Activated naive CD8-positive, alpha-beta T cell treated with anti-CD3 and anti-CD28 coated beads, Interleukin-2, amount 50 U/mL, for 24 hours (primary cell): ENCODE measurements around the gene EEF1AKMT1.
A peak's percentile ranks its signal among the peaks of the same experiment; 100 is the strongest.
"Not testable (repeated sequence)": the region's sequence is repeated elsewhere in the genome, so short reads cannot be mapped to it uniquely, and the experiment has no call there.

Source experiments
- ATAC-seq: fragments of 150-1000 bp; cut with Tn5 transposase; one replicate; pipeline ENCODE4 v1.10.0; 2021
- DNase-seq: peaks from one replicate; pipeline ENCODE4 v3.0.0; 2021
- H3K27ac Mint-ChIP-seq: one replicate; pipeline ENCODE4 v1.8.0; 2021; ENCODE audit warnings: mild to moderate bottlenecking, mixed read lengths
- H3K27me3 Mint-ChIP-seq: one replicate; pipeline ENCODE4 v1.8.0; 2021; ENCODE audit warnings: mixed read lengths
- H3K36me3 Mint-ChIP-seq: one replicate; pipeline ENCODE4 v1.8.0; 2021; ENCODE audit warnings: low read depth, mixed read lengths
- H3K4me1 Mint-ChIP-seq: one replicate; pipeline ENCODE4 v1.8.0; 2021; ENCODE audit warnings: mixed read lengths
- H3K4me3 Mint-ChIP-seq: one replicate; pipeline ENCODE4 v1.8.0; 2021; ENCODE audit warnings: mild to moderate bottlenecking, moderate library complexity, mixed read lengths
- H3K9me3 Mint-ChIP-seq: one replicate; pipeline ENCODE4 v1.8.0; 2021; ENCODE audit warnings: mixed read lengths

The EEF1AKMT1 gene

GRCh38 chr13:20760872-20761271, 12.9 kb downstream of the EEF1AKMT1 start:
- peaks cover 15% of the 10 kb centered on the region for H3K36me3 Mint-ChIP-seq
- H3K27ac Mint-ChIP-seq, result no peak overlapping the region
- H3K4me3 Mint-ChIP-seq, result no peak overlapping the region
- H3K27me3 Mint-ChIP-seq, result no peaks in the 10 kb centered on the region
- H3K4me1 Mint-ChIP-seq, result no peaks in the 10 kb centered on the region
- DNase-seq (no peak), ATAC-seq (no peak)
- H3K9me3 Mint-ChIP-seq, result peaks cover 4% of the 10 kb centered on the region

- no peak for DNase-seq
- Mint-ChIP-seq H3K27ac (no peak overlapping the region), H3K9me3 (peaks cover 41% of the 10 kb centered on the region), H3K4me1 (no peaks in the 10 kb centered on the region), H3K4me3 (no peak overlapping the region), H3K36me3 (peaks cover 61% of the 10 kb centered on the region), H3K27me3 (no peaks in the 10 kb centered on the region)
- ATAC-seq, result no peak
These were observed 19.8 kb downstream of the EEF1AKMT1 start for GRCh38 chr13:20754009-20754408.

- Mint-ChIP-seq H3K4me1 (no peaks in the 10 kb centered on the region), H3K4me3 (no peak overlapping the region), H3K27ac (no peak overlapping the region), H3K9me3 (peaks cover 67% of the 10 kb centered on the region), H3K27me3 (no peaks in the 10 kb centered on the region), H3K36me3 (peaks cover 61% of the 10 kb centered on the region)
- ATAC-seq (no peak), DNase-seq (no peak)
These were observed 24.4 kb downstream of the EEF1AKMT1 start for GRCh38 chr13:20749377-20749776.

- Mint-ChIP-seq H3K9me3 (peaks cover 33% of the 10 kb centered on the region), H3K36me3 (peaks cover 43% of the 10 kb centered on the region)
- H3K4me1 Mint-ChIP-seq, DNase-seq, H3K4me3 Mint-ChIP-seq, H3K27ac Mint-ChIP-seq, ATAC-seq, H3K27me3 Mint-ChIP-seq: not testable (repeated sequence)
These were observed 29.8 kb downstream of the EEF1AKMT1 start for GRCh38 chr13:20743830-20744404.

GRCh38 chr13:20740021-20740420, 33.7 kb downstream of the EEF1AKMT1 start:
- DNase-seq (no peak), ATAC-seq (no peak)
- no peak overlapping the region for H3K27ac Mint-ChIP-seq
- peaks cover 23% of the 10 kb centered on the region for H3K36me3 Mint-ChIP-seq
- no peaks in the 10 kb centered on the region for H3K4me1 Mint-ChIP-seq
- peaks cover 10% of the 10 kb centered on the region for H3K9me3 Mint-ChIP-seq
- no peak overlapping the region for H3K4me3 Mint-ChIP-seq
- H3K27me3 Mint-ChIP-seq, result no peaks in the 10 kb centered on the region

GRCh38 chr13:20738616-20739015, 35.1 kb downstream of the EEF1AKMT1 start:
- Mint-ChIP-seq H3K36me3 (peaks cover 14% of the 10 kb centered on the region), H3K27ac (no peak overlapping the region), H3K9me3 (no peaks in the 10 kb centered on the region), H3K4me3 (no peak overlapping the region), H3K4me1 (no peaks in the 10 kb centered on the region), H3K27me3 (no peaks in the 10 kb centered on the region)
- ATAC-seq (no peak), DNase-seq (no peak)

- ATAC-seq, result no peak
- Mint-ChIP-seq H3K9me3 (no peaks in the 10 kb centered on the region), H3K27me3 (no peaks in the 10 kb centered on the region), H3K4me1 (no peaks in the 10 kb centered on the region), H3K36me3 (peaks cover 10% of the 10 kb centered on the region), H3K27ac (no peak overlapping the region), H3K4me3 (no peak overlapping the region)
- no peak for DNase-seq
These were observed 43.9 kb downstream of the EEF1AKMT1 start for GRCh38 chr13:20729633-20730585.

GRCh38 chr13:20728579-20729311, 45.0 kb downstream of the EEF1AKMT1 start:
- no peaks in the 10 kb centered on the region for H3K27me3 Mint-ChIP-seq
- H3K4me1 Mint-ChIP-seq, result no peaks in the 10 kb centered on the region
- H3K36me3 Mint-ChIP-seq, result peaks cover 10% of the 10 kb centered on the region
- no peaks in the 10 kb centered on the region for H3K9me3 Mint-ChIP-seq
- H3K27ac Mint-ChIP-seq, result no peak overlapping the region
- DNase-seq (no peak), ATAC-seq (no peak)
- no peak overlapping the region for H3K4me3 Mint-ChIP-seq

- Mint-ChIP-seq H3K4me3 (no peak overlapping the region), H3K4me1 (peaks cover 1% of the 10 kb centered on the region), H3K36me3 (peaks cover 10% of the 10 kb centered on the region), H3K27me3 (peaks cover 4% of the 10 kb centered on the region), H3K9me3 (no peaks in the 10 kb centered on the region), H3K27ac (no peak overlapping the region)
- no peak for ATAC-seq
- no peak for DNase-seq
These were observed 45.9 kb downstream of the EEF1AKMT1 start for GRCh38 chr13:20727856-20728255.

- Mint-ChIP-seq H3K9me3 (no peaks in the 10 kb centered on the region), H3K4me1 (peaks cover 14% of the 10 kb centered on the region), H3K27me3 (peaks cover 16% of the 10 kb centered on the region), H3K4me3 (peak overlapping the region; percentile 19), H3K27ac (no peak overlapping the region), H3K36me3 (no peaks in the 10 kb centered on the region)
- ATAC-seq, result peak; percentile 23
- DNase-seq, result peak; percentile 31
These were observed 52.1 kb downstream of the EEF1AKMT1 start for GRCh38 chr13:20721454-20722357.

- H3K27ac Mint-ChIP-seq, result no peak overlapping the region
- H3K9me3 Mint-ChIP-seq, result no peaks in the 10 kb centered on the region
- peaks cover 16% of the 10 kb centered on the region for H3K27me3 Mint-ChIP-seq
- ATAC-seq (no peak), DNase-seq (no peak)
- H3K36me3 Mint-ChIP-seq, result no peaks in the 10 kb centered on the region
- peaks cover 14% of the 10 kb centered on the region for H3K4me1 Mint-ChIP-seq
- H3K4me3 Mint-ChIP-seq, result no peak overlapping the region
These were observed 52.7 kb downstream of the EEF1AKMT1 start for GRCh38 chr13:20721058-20721453.

- no peak for DNase-seq
- no peak overlapping the region for H3K4me3 Mint-ChIP-seq
- H3K9me3 Mint-ChIP-seq, result no peaks in the 10 kb centered on the region
- no peak for ATAC-seq
- peaks cover 14% of the 10 kb centered on the region for H3K4me1 Mint-ChIP-seq
- H3K27ac Mint-ChIP-seq, result no peak overlapping the region
- H3K36me3 Mint-ChIP-seq, result no peaks in the 10 kb centered on the region
- H3K27me3 Mint-ChIP-seq, result peaks cover 16% of the 10 kb centered on the region
These were observed 53.3 kb downstream of the EEF1AKMT1 start for GRCh38 chr13:20720499-20720898.

GRCh38 chr13:20719783-20720182, 54.0 kb downstream of the EEF1AKMT1 start:
- DNase-seq, result no peak
- Mint-ChIP-seq H3K27me3 (peaks cover 16% of the 10 kb centered on the region), H3K27ac (no peak overlapping the region), H3K4me1 (peaks cover 14% of the 10 kb centered on the region), H3K9me3 (no peaks in the 10 kb centered on the region), H3K36me3 (no peaks in the 10 kb centered on the region), H3K4me3 (no peak overlapping the region)
- no peak for ATAC-seq
